HCT116 (cell line): ENCODE results near the gene GBX1.

Experiments used
- CTCF ChIP-seq, 3 experiments: fragments of 200-600 bp in 1 of 3; sonication (generic) in 1 of 3; IDR thresholded peaks in 2 of 3; conservative IDR thresholded peaks in 1 of 3; 2 replicates each; pipeline ENCODE4 v1.5.1; 2012 to 2017; ENCODE audit warnings: low read depth in 2 of 3, low read length in 2 of 3, antibody characterized with exemption in 1 of 3, borderline replicate concordance in 1 of 3, control low read depth in 1 of 3, mild to moderate bottlenecking in 1 of 3, mixed read lengths in 1 of 3, mixed run types in 1 of 3, moderate library complexity in 1 of 3; ENCODE audit not compliant: insufficient read depth in 1 of 3
- EGR1 ChIP-seq: IDR thresholded peaks from 2 replicates; pipeline ENCODE4 v1.6.1; 2012; ENCODE audit warnings: low read depth
- EZH2 ChIP-seq: fragments of 200-600 bp; sonication (generic); IDR thresholded peaks from 2 replicates; pipeline ENCODE4 v1.6.1; 2017; ENCODE audit warnings: antibody characterized with exemption, mixed run types
- FOSL1 ChIP-seq: IDR thresholded peaks from 2 replicates; pipeline ENCODE4 v1.6.1; 2012; ENCODE audit warnings: low read depth
- JUND ChIP-seq: IDR thresholded peaks from 2 replicates; pipeline ENCODE4 v1.6.1; 2012
- POLR2A ChIP-seq: IDR thresholded peaks from 2 replicates; pipeline ENCODE4 v1.7.0; 2011; ENCODE audit warnings: borderline replicate concordance; ENCODE audit not compliant: insufficient read depth, insufficient read length; ENCODE audit errors: extremely low read depth
- REST ChIP-seq: IDR thresholded peaks from 2 replicates; pipeline ENCODE4 v1.6.1; 2012; ENCODE audit warnings: low read depth
- SP1 ChIP-seq: IDR thresholded peaks from 2 replicates; pipeline ENCODE4 v1.6.1; 2012; ENCODE audit warnings: low read depth
- YY1 ChIP-seq: IDR thresholded peaks from 2 replicates; pipeline ENCODE4 v1.6.1; 2011; ENCODE audit warnings: low read length, low read depth, moderate library complexity, mild to moderate bottlenecking; ENCODE audit not compliant: insufficient replicate concordance; ENCODE audit errors: extremely low read depth
- TF ChIP-seq, protein P1 (sequence below): IDR thresholded peaks from 2 replicates; pipeline ENCODE4 v1.6.1; 2012
- TF ChIP-seq, protein P2 (sequence below): IDR thresholded peaks from 2 replicates; pipeline ENCODE4 v1.6.1; 2012

DNA sequence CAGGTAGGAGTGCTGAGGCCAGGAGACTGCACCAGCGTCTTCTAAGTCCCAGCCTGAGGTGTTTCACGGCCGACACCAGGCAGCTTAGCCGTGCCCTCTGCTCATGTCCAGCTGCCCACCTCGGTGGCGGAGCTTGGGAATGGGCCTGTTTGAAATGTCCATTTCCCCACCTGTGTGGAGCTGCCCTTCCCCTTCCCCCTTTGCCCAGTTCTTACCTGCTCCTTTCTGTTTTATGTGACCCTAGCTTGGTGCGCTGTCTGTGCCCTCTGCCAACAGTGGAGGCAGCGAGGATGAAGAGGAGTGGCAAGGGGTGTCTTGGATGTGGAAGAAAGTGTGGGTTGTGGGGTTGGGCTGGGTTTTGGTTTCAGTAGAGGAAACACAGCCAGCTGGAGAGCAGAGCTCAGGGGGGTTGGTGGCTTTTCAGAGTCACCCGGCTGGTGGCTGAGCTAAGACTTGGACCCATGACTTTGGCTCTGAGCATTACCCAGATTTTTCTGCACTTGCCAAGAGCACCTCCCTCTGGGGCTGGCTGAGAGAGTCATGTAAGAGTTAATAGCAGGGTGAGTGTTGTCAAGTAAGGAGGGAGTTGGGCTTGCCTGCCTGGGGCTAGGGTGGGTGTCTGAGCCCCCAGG, 37.4 kb downstream of the GBX1 start:
- TF ChIP-seq CTCF (IDR thresholded peaks at IDR 0.05 in 2 of 3, conservative IDR thresholded peaks at IDR 0.05 in 1 of 3; ENCODE audit: borderline replicate concordance in 1 of 3, insufficient read depth in 1 of 3, low read depth in 2 of 3, low read length in 2 of 3) (no peak), POLR2A (no peak), EZH2 (no peak), REST (no peak), JUND (no peak), YY1 (no peak), EGR1 (no peak), SP1 (no peak), FOSL1 (no peak)
- TF ChIP-seq, protein P1, sequence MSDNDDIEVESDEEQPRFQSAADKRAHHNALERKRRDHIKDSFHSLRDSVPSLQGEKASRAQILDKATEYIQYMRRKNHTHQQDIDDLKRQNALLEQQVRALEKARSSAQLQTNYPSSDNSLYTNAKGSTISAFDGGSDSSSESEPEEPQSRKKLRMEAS: no peak
- TF ChIP-seq, protein P2, sequence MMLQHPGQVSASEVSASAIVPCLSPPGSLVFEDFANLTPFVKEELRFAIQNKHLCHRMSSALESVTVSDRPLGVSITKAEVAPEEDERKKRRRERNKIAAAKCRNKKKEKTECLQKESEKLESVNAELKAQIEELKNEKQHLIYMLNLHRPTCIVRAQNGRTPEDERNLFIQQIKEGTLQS: no peak
